HepG2 (cell line): Measurements from ENCODE around the gene FAM170B. TPM values are rescaled to one million over a fixed set of nuclear protein-coding genes. Genes with fewer than 3 reads are reported as not detected.

Source experiments
- ATAC-seq: fragments of 200-7000 bp; cut with Tn5 transposase; 3 replicates; pipeline ENCODE4 v1.9.1; 2020; ENCODE audit warnings: mild to moderate bottlenecking, moderate library complexity
- BruUV-seq: library from RNA; stranded (reverse); fragments of 400-500 nt; replicated peaks from 2 replicates; lab custom pipeline; 2021; lab: Mats Ljungman, UMichigan
- CTCF ChIA-PET: fragments of 300-600 bp; formaldehyde crosslinking; extraction: SDS; loops from one replicate; lab custom pipeline; 2021; ENCODE audit warnings: low total read pairs, inconsistent platforms, low intra/inter-chr PET ratio; lab: Yijun Ruan, JAX
- POLR2A ChIA-PET: fragments of 350-600 bp; sonication (Branson Sonifier 250); formaldehyde crosslinking; loops from one replicate; lab custom pipeline; 2020; ENCODE audit warnings: antibody characterized with exemption, inconsistent platforms; lab: Yijun Ruan, JAX
- DNase-seq: peaks from one replicate; pipeline ENCODE4 v3.0.0-alpha.2; 2015; ENCODE audit warnings: low spot score
- FAIRE-seq: peaks from 3 replicates; lab custom pipeline; 2011; peaks lifted over from hg19 to GRCh38; lab: Jason Lieb, UNC
- H2AFZ ChIP-seq: one replicate; pipeline ENCODE4 v1.6.1; 2011; ENCODE audit warnings: low read length, inconsistent platforms
- H3K27ac ChIP-seq: fragments of 300-600 bp; 3 replicates; pipeline ENCODE4 v1.8.0; 2011; ENCODE audit warnings: mixed run types, mild to moderate bottlenecking, mixed read lengths, low read length, inconsistent platforms; ENCODE audit not compliant: insufficient read depth; ENCODE audit errors: extremely low read length
- H3K27me3 ChIP-seq, 2 experiments: fragments of 200-600 bp in 1 of 2; 2 replicates in 1 of 2; 3 replicates in 1 of 2; pipeline versions ENCODE4 v1.6.0 to v1.8.0; 2011; ENCODE audit warnings: low read length in 2 of 2, mild to moderate bottlenecking in 2 of 2, moderate library complexity in 2 of 2, inconsistent platforms in 1 of 2; ENCODE audit not compliant: insufficient read depth in 2 of 2, control insufficient read depth in 1 of 2
- H3K36me3 ChIP-seq, 2 experiments: fragments of 200-600 bp in 1 of 2; replicated peaks in 1 of 2; 2 replicates in 1 of 2; 3 replicates in 1 of 2; pipeline versions ENCODE4 v1.5.1 to v1.8.0; 2011; ENCODE audit warnings: low read length in 2 of 2, inconsistent platforms in 1 of 2; ENCODE audit not compliant: insufficient read depth in 2 of 2, control insufficient read depth in 1 of 2
- H3K4me1 ChIP-seq: 2 replicates; pipeline ENCODE4 v1.5.1; 2012; ENCODE audit warnings: low read length, inconsistent platforms; ENCODE audit not compliant: insufficient read depth
- H3K4me2 ChIP-seq: 2 replicates; pipeline ENCODE4 v1.6.0; 2011; ENCODE audit warnings: low read depth, low read length, inconsistent platforms
- H3K4me3 ChIP-seq, 3 experiments: fragments of 200-600 bp in 1 of 3; sonication (generic), shearing (Covaris generic) in 1 of 3; replicated peaks in 1 of 3; 2 replicates each; pipeline ENCODE4 v1.5.1; 2011 to 2016; ENCODE audit warnings: low read length in 3 of 3, inconsistent platforms in 2 of 3, low read depth in 2 of 3, mild to moderate bottlenecking in 2 of 3, control low read depth in 1 of 3, mixed read lengths in 1 of 3; ENCODE audit not compliant: insufficient read depth in 1 of 3
- H3K79me2 ChIP-seq: one replicate; pipeline ENCODE4 v1.6.1; 2011; ENCODE audit warnings: low read length, inconsistent platforms; ENCODE audit not compliant: insufficient read depth
- H3K9ac ChIP-seq: 2 replicates; pipeline ENCODE4 v1.6.0; 2011; ENCODE audit warnings: mild to moderate bottlenecking, low read depth, low read length, inconsistent platforms; ENCODE audit not compliant: insufficient read depth
- H3K9me3 ChIP-seq: 2 replicates; pipeline ENCODE4 v1.5.1; 2012; ENCODE audit warnings: mild to moderate bottlenecking, low read length
- H4K20me1 ChIP-seq: 2 replicates; pipeline ENCODE4 v1.6.0; 2011; ENCODE audit warnings: inconsistent platforms, mild to moderate bottlenecking, low read length, moderate library complexity; ENCODE audit not compliant: insufficient read depth
- KIAA2018 ChIP-seq: sonication (generic); formaldehyde crosslinking; IDR thresholded peaks from 2 replicates; pipeline ENCODE4 v1.5.0; 2020; ENCODE audit warnings: mild to moderate bottlenecking, missing genetic modification reagents, borderline replicate concordance
- MAFK ChIP-seq, 2 experiments: IDR thresholded peaks in 1 of 2; conservative IDR thresholded peaks in 1 of 2; 2 replicates each; pipeline ENCODE4 v1.6.1; 2011; ENCODE audit warnings: improper control_type of control experiment in 2 of 2, low read length in 2 of 2
- NR2F2 ChIP-seq: IDR thresholded peaks from 2 replicates; pipeline ENCODE4 v1.6.1; 2012; ENCODE audit warnings: low read depth, inconsistent platforms, borderline replicate concordance
- THAP11 ChIP-seq: IDR thresholded peaks from 2 replicates; pipeline ENCODE4 v1.6.1; 2016; ENCODE audit warnings: missing biosample characterization, missing genetic modification reagents
- ZNF260 ChIP-seq: sonication (generic); formaldehyde crosslinking; IDR thresholded peaks from 2 replicates; pipeline ENCODE4 v1.4.0; 2020; ENCODE audit warnings: missing genetic modification reagents, low read depth, mild to moderate bottlenecking, borderline replicate concordance
- ZNF570 ChIP-seq: sonication (generic); formaldehyde crosslinking; IDR thresholded peaks from 2 replicates; pipeline ENCODE4 v1.4.0; 2020; ENCODE audit warnings: mild to moderate bottlenecking, missing genetic modification reagents, borderline replicate concordance
- WGBS: methylation state at CpG from one replicate; pipeline ENCODE4 v1.1.6; 2017; ENCODE audit warnings: low lambda C conversion rate; 5-methylcytosine and 5-hydroxymethylcytosine counted together
- in situ Hi-C: cut with HindIII; loops from 2 replicates; pipeline ENCODE4 v1.10.0; 2017; ENCODE audit warnings: low pct_unique_long_range_greater_than_20kb; ENCODE audit not compliant: extremely low pct_ligation_motif_present
- intact Hi-C: fragments of 100-400 bp; cut with micrococcal nuclease; formaldehyde crosslinking; loops from one replicate; pipeline ENCODE4 v1.10.0; 2022; ENCODE audit not compliant: unreplicated experiment
- polyA plus RNA-seq, 8 experiments: library from polyadenylated mRNA; depleted of rRNA in 3 of 8; stranded (reverse) in 7 of 8; unstranded in 1 of 8; fragments of >200 nt; fragmentation: Illumina TruSeq in 4 of 8; extraction: Trizol in 4 of 8; gene quantifications; 2 replicates each; pipeline versions ENCODE4 v1.2.1 to v1.2.3, GENCODE V29; 2011 to 2016; ENCODE audit warnings: low read depth in 4 of 8, missing spikeins in 1 of 8, mixed read lengths in 1 of 8; ENCODE audit not compliant: insufficient read depth in 1 of 8
- total RNA-seq, 5 experiments: library from RNA; depleted of rRNA; stranded (reverse); fragments of >200 nt; fragmentation: Illumina TruSeq; extraction: Trizol; gene quantifications; 2 replicates each; pipeline ENCODE4 v1.2.3, GENCODE V29; 2016; ENCODE audit warnings: low read depth in 1 of 5

FAM170B gene
- total and polyA plus RNA-seq, 2 of the 13 experiments (the other 11 are each of a cell fraction or from before 2014, with no cell fraction given), result not detected

- TF ChIP-seq MAFK (conservative IDR thresholded peaks at IDR 0.05 in 1 of 2, IDR thresholded peaks at IDR 0.05 in 1 of 2; ENCODE audit: low read length in 2 of 2), result peak in 1 of 2 experiments; percentile 26; a peak in 1 of 4 replicates
- no peak for TF ChIP-seq THAP11 (CRISPR knock-in tag)
- no peak for TF ChIP-seq NR2F2
- TF ChIP-seq KIAA2018 (CRISPR knock-in tag), result no peak
- TF ChIP-seq ZNF260 (CRISPR knock-in tag), result no peak
- no peak for TF ChIP-seq ZNF570 (CRISPR knock-in tag)
- FAIRE-seq, result no peak
Measured at GRCh38 chr10:49117376-49118070, 16.3 kb downstream of the FAM170B start.

More at GRCh38 chr10:49117376-49118070, 16.3 kb downstream of the FAM170B start:
- H3K36me3 ChIP-seq, result no peaks in the 10 kb centered on the region
- ChIA-PET CTCF (no interaction called here), POLR2A (no interaction called here)
- no peak for ATAC-seq
- 34% methylated on average over 4 of the region's 4 CpGs for WGBS
- no peak overlapping the region for H2AFZ ChIP-seq
- H3K4me2 ChIP-seq, result no peak overlapping the region
- H3K4me1 ChIP-seq, result no peaks in the 10 kb centered on the region
- no peaks in the 10 kb centered on the region for H3K79me2 ChIP-seq
- no TSS peak for BruUV-seq
- H3K9me3 ChIP-seq, result no peaks in the 10 kb centered on the region
- intact Hi-C loops (no loop called here), in situ Hi-C loops (no loop called here)
- DNase-seq, result no peak
- no peaks in the 10 kb centered on the region for H4K20me1 ChIP-seq
- peaks cover 0 to 8% of the 10 kb centered on the region in 2 experiments; a peak in 2 of 5 replicates for H3K27me3 ChIP-seq
- H3K4me3 ChIP-seq, result no peak overlapping the region
- no peak overlapping the region for H3K9ac ChIP-seq
- no peak overlapping the region for H3K27ac ChIP-seq
